ENCODE measurements around the gene SQSTM1.

GRCh38 chr5:179854356-179854755 lies 33.7 kb downstream of the SQSTM1 start:
- TF ChIP-seq CTCF (conservative IDR thresholded peaks at IDR 0.05) (no peak), EZH2 (IDR thresholded peaks at IDR 0.05; ENCODE audit: low read depth) (no peak)

Data from PC-9 (cell line).